H1 (cell line): ENCODE data around the gene AKT1S1. TPM values are rescaled to one million over a fixed set of nuclear protein-coding genes. Genes with fewer than 3 reads are reported as not detected.

ENCODE experiments used
- BRCA1 ChIP-seq: IDR thresholded peaks from 2 replicates; pipeline ENCODE4 v1.6.1; 2012; ENCODE audit warnings: low read depth, low read length, improper control_type of control experiment
- HDAC2 ChIP-seq, 2 experiments: fragments of 300-600 bp in 1 of 2; sonication (generic) in 1 of 2; IDR thresholded peaks; 2 replicates each; pipeline ENCODE4 v1.6.1; 2011 to 2012; ENCODE audit warnings: low read depth in 2 of 2, low read length in 2 of 2, mild to moderate bottlenecking in 2 of 2, moderate library complexity in 2 of 2, borderline replicate concordance in 1 of 2, inconsistent platforms in 1 of 2
- KDM4A ChIP-seq: IDR thresholded peaks from one replicate; pipeline ENCODE4 v1.7.1; 2012; ENCODE audit warnings: low read depth, mild to moderate bottlenecking, moderate library complexity, low read length, inconsistent platforms; ENCODE audit not compliant: severe bottlenecking
- POLR2AphosphoS5 ChIP-seq: IDR thresholded peaks from 2 replicates; pipeline ENCODE4 v1.6.1; 2011; ENCODE audit warnings: low read depth, low read length
- RXRA ChIP-seq: IDR thresholded peaks from 2 replicates; pipeline ENCODE4 v1.6.1; 2011; ENCODE audit warnings: low read depth, mild to moderate bottlenecking, low read length, moderate library complexity; ENCODE audit not compliant: insufficient read depth
- SIN3A ChIP-seq, 2 experiments: IDR thresholded peaks in 1 of 2; conservative IDR thresholded peaks in 1 of 2; 2 replicates each; pipeline ENCODE4 v1.6.1; 2011 to 2012; ENCODE audit warnings: low read length in 2 of 2, improper control_type of control experiment in 1 of 2, low read depth in 1 of 2, mild to moderate bottlenecking in 1 of 2
- SRF ChIP-seq: IDR thresholded peaks from 2 replicates; pipeline ENCODE4 v1.6.1; 2011; ENCODE audit warnings: mild to moderate bottlenecking, low read depth, low read length, moderate library complexity
- USF2 ChIP-seq: IDR thresholded peaks from 2 replicates; pipeline ENCODE4 v1.6.1; 2011; ENCODE audit warnings: low read length, improper control_type of control experiment
- polyA plus RNA-seq, 7 experiments: library from polyadenylated mRNA; depleted of rRNA in 3 of 7; stranded (reverse) in 5 of 7; unstranded in 2 of 7; fragments of >200 nt in 5 of 7; fragments of 200-250 nt in 2 of 7; gene quantifications; 1 replicate in 5 of 7; 2 replicates in 1 of 7; 4 replicates in 1 of 7; pipeline versions ENCODE4 v1.2.1 to v1.2.3, GENCODE V29; 2011 to 2013; ENCODE audit warnings: missing spikeins in 2 of 7, mixed read lengths in 2 of 7
- total RNA-seq: library from RNA; stranded (reverse); fragmentation: NEBNext Ultra II Directional; extraction: Animal tissue kit (Norgen Biotek cat#: 25700); gene quantifications from 2 replicates; pipeline ENCODE4 v1.2.1, GENCODE V29; 2021

Gene AKT1S1
- total and polyA plus RNA-seq, 2 of the 8 experiments (the other 6 are each of a cell fraction or from before 2014, with no cell fraction given), result 40.7 to 45.9 TPM

- TF ChIP-seq SIN3A (conservative IDR thresholded peaks at IDR 0.05 in 1 of 2, IDR thresholded peaks at IDR 0.05 in 1 of 2; ENCODE audit: low read depth in 1 of 2, low read length in 2 of 2), result no peak
- no peak for TF ChIP-seq HDAC2 (IDR thresholded peaks at IDR 0.05; ENCODE audit: borderline replicate concordance in 1 of 2, low read depth in 2 of 2, low read length in 2 of 2)
- no peak for TF ChIP-seq SRF
- no peak for TF ChIP-seq POLR2AphosphoS5
- TF ChIP-seq RXRA, result no peak
- no peak for TF ChIP-seq BRCA1
- TF ChIP-seq KDM4A, result no peak
- TF ChIP-seq USF2, result peak; percentile 35; the same call in 1 of the 2 replicates
Measured at GRCh38 chr19:49847731-49848696, 29.1 kb downstream of the AKT1S1 start (continued).
